Naive thymus-derived CD8-positive, alpha-beta T cell (primary cell): ENCODE results near the gene NR2F1. TPM values are rescaled to one million over a fixed set of nuclear protein-coding genes. Genes with fewer than 3 reads are reported as not detected.

Experiments
- ATAC-seq, 2 donors: fragments of 150-1000 bp; cut with Tn5 transposase in 1 of 2; sonication (Bioruptor Pico), chemical (Tn5 transposase) in 1 of 2; 1 replicate in 1 of 2; 2 replicates in 1 of 2; pipeline ENCODE4 v1.10.0; 2021; ENCODE audit warnings: mild to moderate bottlenecking in 2 of 2, moderate library complexity in 2 of 2
- POLR2A ChIA-PET: fragments of 350-600 bp; sonication (Branson Sonifier 250); formaldehyde crosslinking; loops from one replicate; lab custom pipeline; 2021; ENCODE audit warnings: antibody characterized with exemption; lab: Charles Lee
- DNase-seq, 10 donors: peaks; one replicate each; pipeline versions ENCODE4 v3.0.0 to v3.0.0-alpha.2; 2020 to 2022
- H3K27ac Mint-ChIP-seq, 10 donors: one replicate each; pipeline ENCODE4 v1.8.0; 2020 to 2022; ENCODE audit warnings: mild to moderate bottlenecking in 10 of 10, mixed read lengths in 10 of 10, moderate library complexity in 4 of 10, inconsistent platforms in 1 of 10
- H3K27me3 Mint-ChIP-seq, 5 donors: one replicate each; pipeline ENCODE4 v1.8.0; 2021 to 2022; ENCODE audit warnings: mixed read lengths in 5 of 5
- H3K36me3 Mint-ChIP-seq, 3 donors: one replicate each; pipeline ENCODE4 v1.8.0; 2020 to 2022; ENCODE audit warnings: mixed read lengths in 3 of 3, mild to moderate bottlenecking in 2 of 3, inconsistent platforms in 1 of 3
- H3K4me1 Mint-ChIP-seq, 4 donors: one replicate each; pipeline ENCODE4 v1.8.0; 2021 to 2022; ENCODE audit warnings: mixed read lengths in 4 of 4
- H3K4me3 Mint-ChIP-seq, 10 donors: one replicate each; pipeline ENCODE4 v1.8.0; 2020 to 2022; ENCODE audit warnings: mild to moderate bottlenecking in 10 of 10, mixed read lengths in 10 of 10, moderate library complexity in 6 of 10, inconsistent platforms in 1 of 10
- H3K9me3 Mint-ChIP-seq, 9 donors: one replicate each; pipeline ENCODE4 v1.8.0; 2020 to 2022; ENCODE audit warnings: mixed read lengths in 9 of 9, mild to moderate bottlenecking in 3 of 9, inconsistent platforms in 1 of 9, moderate library complexity in 1 of 9
- polyA plus RNA-seq, 3 donors: library from polyadenylated mRNA; unstranded; fragments of 300-500 nt; fragmentation: Illumina TruSeq; gene quantifications; one replicate each; pipeline ENCODE4 v1.2.3, GENCODE V29; 2021
- total RNA-seq, 8 experiments: library from RNA in 2 of 8; stranded (reverse) in 2 of 8; gene quantifications; one replicate each; pipeline ENCODE4 v1.2.3 and lab custom pipeline; 2021 to 2026

Gene NR2F1
- total and polyA plus RNA-seq, 5 experiments from 2014 or later, result not detected

GRCh38 chr5:93603793-93604643 lies 21.0 kb downstream of the NR2F1 start:
- Mint-ChIP-seq H3K4me3 (peak overlapping the region in 5 of 10 donors; percentile 6 to 48 (median 33)), H3K4me1 (peaks cover 4 to 17% (median 15%) of the 10 kb centered on the region in 4 donors), H3K27me3 (peaks cover 0 to 53% (median 40%) of the 10 kb centered on the region in 5 donors), H3K36me3 (peaks cover 0 to 12% (median 4%) of the 10 kb centered on the region in 3 donors), H3K27ac (peak overlapping the region in 1 of 10 donors; percentile 58), H3K9me3 (peaks cover 0 to 26% (median 2%) of the 10 kb centered on the region in 9 donors)
- ATAC-seq (no peak), DNase-seq (no peak)
- POLR2A ChIA-PET, result no interaction called here

- Mint-ChIP-seq H3K36me3 (peaks cover 0 to 12% (median 10%) of the 10 kb centered on the region in 3 donors), H3K4me3 (peak overlapping the region in 1 of 10 donors; percentile 36), H3K4me1 (peaks cover 4 to 17% (median 15%) of the 10 kb centered on the region in 4 donors), H3K27me3 (peaks cover 0 to 60% (median 44%) of the 10 kb centered on the region in 5 donors), H3K27ac (no peak overlapping the region), H3K9me3 (peaks cover 0 to 28% (median 3%) of the 10 kb centered on the region in 9 donors)
- DNase-seq (no peak), ATAC-seq (no peak)
- POLR2A ChIA-PET, result no interaction called here
Measured at GRCh38 chr5:93604644-93605515, 21.9 kb downstream of the NR2F1 start.

GRCh38 chr5:93606382-93606752 lies 23.3 kb downstream of the NR2F1 start:
- ATAC-seq (no peak), DNase-seq (no peak)
- POLR2A ChIA-PET, result no interaction called here
- Mint-ChIP-seq H3K9me3 (peaks cover 0 to 37% (median 6%) of the 10 kb centered on the region in 9 donors), H3K27ac (no peak overlapping the region), H3K27me3 (peaks cover 0 to 75% (median 56%) of the 10 kb centered on the region in 5 donors), H3K4me3 (no peak overlapping the region), H3K36me3 (peaks cover 2 to 23% (median 16%) of the 10 kb centered on the region in 3 donors), H3K4me1 (peaks cover 7 to 17% (median 15%) of the 10 kb centered on the region in 4 donors)

GRCh38 chr5:93607367-93608258 lies 24.6 kb downstream of the NR2F1 start:
- ATAC-seq (peak; percentile 83 to 84), DNase-seq (peak in 1 of 10 donors; percentile 40)
- Mint-ChIP-seq H3K4me1 (peaks cover 12 to 28% (median 18%) of the 10 kb centered on the region in 4 donors), H3K36me3 (peaks cover 4 to 27% (median 14%) of the 10 kb centered on the region in 3 donors), H3K9me3 (peaks cover 0 to 36% (median 13%) of the 10 kb centered on the region in 9 donors), H3K27me3 (peaks cover 0 to 84% (median 65%) of the 10 kb centered on the region in 5 donors), H3K4me3 (peak overlapping the region in 5 of 10 donors; percentile 3 to 74 (median 40)), H3K27ac (peak overlapping the region in 1 of 10 donors; percentile 15)
- POLR2A ChIA-PET, result no interaction called here

GRCh38 chr5:93608855-93609254 lies 25.8 kb downstream of the NR2F1 start:
- ATAC-seq (no peak), DNase-seq (no peak)
- Mint-ChIP-seq H3K27me3 (peaks cover 0 to 84% (median 64%) of the 10 kb centered on the region in 5 donors), H3K36me3 (peaks cover 4 to 26% (median 9%) of the 10 kb centered on the region in 3 donors), H3K4me3 (no peak overlapping the region), H3K9me3 (peaks cover 0 to 32% (median 13%) of the 10 kb centered on the region in 9 donors), H3K27ac (no peak overlapping the region), H3K4me1 (peaks cover 10 to 23% (median 16%) of the 10 kb centered on the region in 4 donors)
- POLR2A ChIA-PET, result no interaction called here

- no peak for DNase-seq
- H3K36me3 Mint-ChIP-seq, result peaks cover 4 to 26% (median 8%) of the 10 kb centered on the region in 3 donors
- H3K4me3 Mint-ChIP-seq, result no peak overlapping the region
- H3K9me3 Mint-ChIP-seq, result peaks cover 0 to 33% (median 13%) of the 10 kb centered on the region in 9 donors
- H3K27me3 Mint-ChIP-seq, result peaks cover 0 to 91% (median 66%) of the 10 kb centered on the region in 5 donors
- POLR2A ChIA-PET, result no interaction called here
- peaks cover 10 to 21% (median 15%) of the 10 kb centered on the region in 4 donors for H3K4me1 Mint-ChIP-seq
- ATAC-seq, result no peak
- no peak overlapping the region for H3K27ac Mint-ChIP-seq
Measured at GRCh38 chr5:93609762-93610161, 26.7 kb downstream of the NR2F1 start.

GRCh38 chr5:93610581-93611272 lies 27.7 kb downstream of the NR2F1 start:
- Mint-ChIP-seq H3K27ac (peak overlapping the region in 1 of 10 donors; percentile 63), H3K4me3 (no peak overlapping the region), H3K9me3 (peaks cover 0 to 27% (median 13%) of the 10 kb centered on the region in 9 donors), H3K27me3 (peaks cover 0 to 85% (median 61%) of the 10 kb centered on the region in 5 donors), H3K36me3 (peaks cover 4 to 26% (median 4%) of the 10 kb centered on the region in 3 donors), H3K4me1 (peaks cover 10 to 21% (median 15%) of the 10 kb centered on the region in 4 donors)
- POLR2A ChIA-PET, result no interaction called here
- no peak for DNase-seq
- no peak for ATAC-seq

GRCh38 chr5:93611273-93611975 lies 28.4 kb downstream of the NR2F1 start:
- no peak for ATAC-seq
- peaks cover 0 to 27% (median 13%) of the 10 kb centered on the region in 9 donors for H3K9me3 Mint-ChIP-seq
- peaks cover 4 to 26% (median 4%) of the 10 kb centered on the region in 3 donors for H3K36me3 Mint-ChIP-seq
- POLR2A ChIA-PET, result no interaction called here
- H3K27ac Mint-ChIP-seq, result no peak overlapping the region
- no peak overlapping the region for H3K4me3 Mint-ChIP-seq
- peaks cover 0 to 82% (median 57%) of the 10 kb centered on the region in 5 donors for H3K27me3 Mint-ChIP-seq
- no peak for DNase-seq
- peaks cover 10 to 21% (median 15%) of the 10 kb centered on the region in 4 donors for H3K4me1 Mint-ChIP-seq

GRCh38 chr5:93611976-93612854 lies 29.2 kb downstream of the NR2F1 start:
- ATAC-seq (no peak), DNase-seq (no peak)
- Mint-ChIP-seq H3K27me3 (peaks cover 0 to 82% (median 53%) of the 10 kb centered on the region in 5 donors), H3K4me3 (peak overlapping the region in 1 of 10 donors; percentile 14), H3K9me3 (peaks cover 0 to 27% (median 12%) of the 10 kb centered on the region in 9 donors), H3K4me1 (peaks cover 10 to 20% (median 15%) of the 10 kb centered on the region in 4 donors), H3K36me3 (peaks cover 4 to 26% (median 8%) of the 10 kb centered on the region in 3 donors), H3K27ac (peak overlapping the region in 1 of 10 donors; percentile 60)
- POLR2A ChIA-PET, result no interaction called here

GRCh38 chr5:93612855-93613243 lies 29.8 kb downstream of the NR2F1 start:
- Mint-ChIP-seq H3K9me3 (peaks cover 0 to 25% (median 12%) of the 10 kb centered on the region in 9 donors), H3K27me3 (peaks cover 0 to 75% (median 51%) of the 10 kb centered on the region in 5 donors), H3K4me3 (no peak overlapping the region), H3K36me3 (peaks cover 4 to 26% (median 8%) of the 10 kb centered on the region in 3 donors), H3K27ac (no peak overlapping the region), H3K4me1 (peaks cover 7 to 14% (median 9%) of the 10 kb centered on the region in 4 donors)
- ATAC-seq, result no peak
- POLR2A ChIA-PET, result no interaction called here
- no peak for DNase-seq
